ENCODE data around the gene MROH2B.

The MROH2B gene

DNA sequence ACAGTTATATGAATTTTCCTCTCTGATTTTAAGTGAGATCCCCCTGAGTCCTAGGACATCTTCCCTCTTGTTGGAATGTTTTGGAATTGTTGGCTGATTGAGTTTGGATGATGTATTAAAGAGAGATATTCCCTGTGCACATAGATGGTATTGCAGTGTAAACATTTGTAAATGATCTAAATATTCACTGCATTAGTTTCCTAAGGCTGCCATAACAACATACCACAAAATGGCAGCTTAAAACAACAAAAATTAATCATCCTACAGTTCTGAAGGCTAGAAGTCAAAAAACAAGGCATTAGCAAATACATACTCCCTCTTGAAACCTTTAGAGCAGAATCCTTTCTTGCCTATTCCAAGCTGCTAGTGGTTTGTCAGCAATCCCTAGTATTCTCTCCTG, 38.0 kb upstream of the MROH2B start:
- Histone ChIP-seq H3K9me3 (no peaks in the 10 kb centered on the region), H3K36me3 (no peaks in the 10 kb centered on the region), H3K4me3 (no peak overlapping the region), H3K27me3 (no peaks in the 10 kb centered on the region), H3K27ac (no peak overlapping the region), H3K4me1 (no peaks in the 10 kb centered on the region)
- intact Hi-C loops (cut with DNase I; ENCODE audit: low total_unique reads) = no loop called here
- DNase-seq = no peak
- TF ChIP-seq, protein P1, sequence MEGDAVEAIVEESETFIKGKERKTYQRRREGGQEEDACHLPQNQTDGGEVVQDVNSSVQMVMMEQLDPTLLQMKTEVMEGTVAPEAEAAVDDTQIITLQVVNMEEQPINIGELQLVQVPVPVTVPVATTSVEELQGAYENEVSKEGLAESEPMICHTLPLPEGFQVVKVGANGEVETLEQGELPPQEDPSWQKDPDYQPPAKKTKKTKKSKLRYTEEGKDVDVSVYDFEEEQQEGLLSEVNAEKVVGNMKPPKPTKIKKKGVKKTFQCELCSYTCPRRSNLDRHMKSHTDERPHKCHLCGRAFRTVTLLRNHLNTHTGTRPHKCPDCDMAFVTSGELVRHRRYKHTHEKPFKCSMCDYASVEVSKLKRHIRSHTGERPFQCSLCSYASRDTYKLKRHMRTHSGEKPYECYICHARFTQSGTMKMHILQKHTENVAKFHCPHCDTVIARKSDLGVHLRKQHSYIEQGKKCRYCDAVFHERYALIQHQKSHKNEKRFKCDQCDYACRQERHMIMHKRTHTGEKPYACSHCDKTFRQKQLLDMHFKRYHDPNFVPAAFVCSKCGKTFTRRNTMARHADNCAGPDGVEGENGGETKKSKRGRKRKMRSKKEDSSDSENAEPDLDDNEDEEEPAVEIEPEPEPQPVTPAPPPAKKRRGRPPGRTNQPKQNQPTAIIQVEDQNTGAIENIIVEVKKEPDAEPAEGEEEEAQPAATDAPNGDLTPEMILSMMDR (IDR thresholded peaks at IDR 0.05) = no peak

DNA sequence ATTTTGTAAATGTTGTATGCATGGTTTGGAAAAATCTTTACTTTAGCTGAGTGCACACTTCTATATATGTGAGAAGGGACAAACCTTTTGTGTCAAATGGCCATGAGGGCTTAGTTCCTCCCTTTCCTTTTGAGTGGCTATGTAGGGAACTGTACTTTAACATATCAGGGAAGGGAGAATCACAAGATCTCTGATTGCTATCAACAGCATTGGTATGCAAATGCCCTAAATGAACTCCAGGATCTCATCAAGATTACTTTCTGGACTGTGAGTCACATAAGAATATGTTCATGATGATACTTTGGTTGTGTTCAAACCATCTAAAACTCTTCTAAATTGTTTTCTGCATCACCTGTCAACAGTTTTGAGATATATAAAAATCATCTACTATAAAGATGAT, 31.2 kb upstream of the MROH2B start:
- intact Hi-C loops (cut with DNase I; ENCODE audit: low total_unique reads) = no loop called here

DNA sequence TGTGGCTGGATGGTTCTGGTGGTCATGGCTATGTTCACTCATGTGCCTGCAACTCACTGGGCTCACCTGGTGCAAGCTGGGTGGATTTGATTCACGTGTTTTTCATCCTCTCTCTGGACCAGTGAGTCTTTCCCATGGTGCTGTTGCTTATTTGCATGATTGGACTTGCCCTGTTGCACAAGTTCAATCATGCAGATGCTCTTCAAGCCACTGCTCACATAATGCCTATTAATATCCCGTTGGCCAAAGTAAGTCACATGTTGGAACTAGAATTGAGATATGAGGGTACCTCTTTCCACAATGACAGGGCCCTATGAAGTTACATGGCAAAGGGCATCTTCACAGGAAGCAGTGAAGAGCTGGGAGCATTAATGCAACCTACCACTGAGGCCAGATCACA, 26.5 kb upstream of the MROH2B start:
- Histone ChIP-seq H3K4me3 (no peak overlapping the region), H3K9me3 (no peaks in the 10 kb centered on the region), H3K27ac (no peak overlapping the region), H3K4me1 (no peaks in the 10 kb centered on the region), H3K27me3 (no peaks in the 10 kb centered on the region), H3K36me3 (no peaks in the 10 kb centered on the region)
- TF ChIP-seq, protein P1 (IDR thresholded peaks at IDR 0.05) = no peak
- intact Hi-C loops (cut with DNase I; ENCODE audit: low total_unique reads) = no loop called here
- no peak for DNase-seq

More for the DNA sequence above, 31.2 kb upstream of the MROH2B start:
- TF ChIP-seq, protein P1 (IDR thresholded peaks at IDR 0.05) = no peak
- Histone ChIP-seq H3K4me3 (no peak overlapping the region), H3K36me3 (no peaks in the 10 kb centered on the region), H3K4me1 (no peaks in the 10 kb centered on the region), H3K27ac (no peak overlapping the region), H3K27me3 (no peaks in the 10 kb centered on the region), H3K9me3 (no peaks in the 10 kb centered on the region)
- no peak for DNase-seq

DNA sequence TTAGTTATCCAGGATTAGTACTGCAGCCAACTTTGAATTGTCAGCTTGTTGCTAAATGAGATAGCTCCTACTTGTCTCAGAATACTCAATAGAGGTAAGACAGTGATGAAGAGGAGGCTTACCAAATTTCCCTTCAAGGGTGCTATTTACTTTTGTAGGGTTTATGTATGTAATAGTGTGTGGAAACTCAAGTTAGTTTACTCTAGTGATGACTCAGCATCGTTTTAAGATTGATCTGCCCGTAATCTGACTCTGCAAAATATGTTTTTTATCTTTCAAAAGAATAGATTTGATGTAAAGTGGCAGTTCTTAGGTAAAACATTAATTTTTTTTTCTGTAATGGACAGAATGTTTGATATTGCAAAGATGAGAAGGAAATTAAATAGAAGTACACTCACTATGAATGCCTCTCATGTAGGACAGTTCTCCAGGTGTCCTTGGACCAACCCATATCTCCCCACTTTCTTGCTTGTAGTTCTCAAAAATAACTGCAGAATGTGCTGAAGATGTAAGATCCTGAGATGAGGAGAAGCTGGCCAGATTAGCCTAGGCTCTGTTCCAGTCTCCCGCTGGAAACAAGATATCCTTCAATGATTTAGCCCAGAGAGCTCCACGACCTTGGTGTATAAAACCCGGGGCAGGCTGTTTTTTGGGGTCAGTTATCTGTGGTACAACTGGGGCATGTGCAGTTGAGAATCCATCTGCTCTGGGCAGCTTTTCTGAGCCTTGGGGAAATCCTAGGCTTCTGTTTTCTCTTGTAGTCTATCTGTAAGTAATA, 24.4 kb upstream of the MROH2B start:
- H3K4me1 ChIP-seq = no peaks in the 10 kb centered on the region
- H3K36me3 ChIP-seq = no peaks in the 10 kb centered on the region
- no peaks in the 10 kb centered on the region for H3K27me3 ChIP-seq
- H3K4me3 ChIP-seq = no peak overlapping the region
- no peak overlapping the region for H3K27ac ChIP-seq
- TF ChIP-seq, protein P1 (IDR thresholded peaks at IDR 0.05) = no peak
- no peaks in the 10 kb centered on the region for H3K9me3 ChIP-seq
- no peak for DNase-seq
- intact Hi-C loops (cut with DNase I; ENCODE audit: low total_unique reads) = no loop called here

DNA sequence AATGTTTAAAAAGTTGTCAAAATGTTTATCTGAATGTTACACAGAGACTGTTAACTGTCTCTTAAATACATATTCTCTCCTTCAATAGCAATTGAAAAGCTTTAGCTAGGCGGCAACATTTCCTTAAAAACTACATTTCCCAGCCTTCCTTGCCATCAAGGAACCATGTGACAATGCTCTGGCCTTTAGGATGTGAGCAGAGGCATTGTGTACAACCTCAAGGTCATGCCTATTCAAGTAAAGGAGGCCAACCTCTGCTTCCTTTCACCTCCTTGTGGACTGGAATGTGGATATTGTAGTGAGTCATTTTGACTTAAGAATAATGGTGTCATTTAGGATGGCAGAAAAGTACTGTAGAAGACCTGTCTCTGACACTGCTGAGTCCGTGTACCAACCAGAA, 23.7 kb upstream of the MROH2B start:
- no peak overlapping the region for H3K4me3 ChIP-seq
- H3K27me3 ChIP-seq = no peaks in the 10 kb centered on the region
- TF ChIP-seq, protein P1 (IDR thresholded peaks at IDR 0.05) = no peak
- H3K9me3 ChIP-seq = no peaks in the 10 kb centered on the region
- no peak overlapping the region for H3K27ac ChIP-seq
- no peaks in the 10 kb centered on the region for H3K36me3 ChIP-seq
- intact Hi-C loops (cut with DNase I; ENCODE audit: low total_unique reads) = no loop called here
- H3K4me1 ChIP-seq = no peaks in the 10 kb centered on the region
- DNase-seq = no peak
